K562 (cell line): ENCODE results near the gene MGAT4B.

ENCODE experiments used
- CEBPB ChIP-seq: fragments of 450-650 bp; IDR thresholded peaks from 2 replicates; pipeline ENCODE4 v1.6.1; 2016; ENCODE audit warnings: missing genetic modification characterization, missing compliant biosample characterization
- ETV6 ChIP-seq, 3 experiments: fragments of 150-350 bp in 1 of 3; sonication (generic) in 1 of 3; formaldehyde crosslinking in 1 of 3; IDR thresholded peaks; 2 replicates each; pipeline versions ENCODE4 v1.6.1 to v1.8.0; 2014 to 2022; ENCODE audit warnings: borderline replicate concordance in 2 of 3, low read depth in 2 of 3, antibody characterized with exemption in 1 of 3, low read length in 1 of 3, mild to moderate bottlenecking in 1 of 3, missing genetic modification reagents in 1 of 3
- EZH2 ChIP-seq: IDR thresholded peaks from 2 replicates; pipeline ENCODE4 v1.6.1; 2012; ENCODE audit warnings: low read depth, mild to moderate bottlenecking, inconsistent platforms, low read length, borderline replicate concordance
- FOS ChIP-seq: IDR thresholded peaks from 3 replicates; pipeline ENCODE4 v1.6.1; 2011; ENCODE audit not compliant: insufficient read length; ENCODE audit errors: extremely low read depth
- ILF3 ChIP-seq: fragments of 450-650 bp; IDR thresholded peaks from 2 replicates; pipeline ENCODE4 v1.6.1; 2018; ENCODE audit warnings: antibody characterized with exemption, mild to moderate bottlenecking, moderate library complexity, borderline replicate concordance
- NR0B1 ChIP-seq: fragments of 450-650 bp; IDR thresholded peaks from one replicate; pipeline ENCODE4 v1.6.1; 2018; ENCODE audit warnings: mild to moderate bottlenecking, moderate library complexity; ENCODE audit not compliant: partially characterized antibody
- PKNOX1 ChIP-seq: fragments of 450-650 bp; IDR thresholded peaks from 2 replicates; pipeline ENCODE4 v1.6.1; 2016
- POLR2A ChIP-seq: fragments of 450-650 bp; conservative IDR thresholded peaks from 2 replicates; pipeline ENCODE4 v1.6.1; 2016
- SRSF7 ChIP-seq: fragments of 200-400 bp; formaldehyde crosslinking; optimal IDR thresholded peaks from 2 replicates; pipeline ENCODE3; 2017; ENCODE audit warnings: mild to moderate bottlenecking, low read depth, low read length
- STAG1 ChIP-seq: sonication (generic); formaldehyde crosslinking; IDR thresholded peaks from 2 replicates; pipeline ENCODE4 v1.5.0; 2020; ENCODE audit warnings: missing genetic modification reagents, borderline replicate concordance
- ZBTB43 ChIP-seq: sonication (generic); formaldehyde crosslinking; IDR thresholded peaks from 2 replicates; pipeline ENCODE4 v1.8.0; 2023; ENCODE audit warnings: mild to moderate bottlenecking, missing genetic modification reagents
- ZNF121 ChIP-seq: sonication (generic); formaldehyde crosslinking; conservative IDR thresholded peaks from 2 replicates; pipeline ENCODE4 v1.8.0; 2022; ENCODE audit warnings: missing genetic modification reagents
- ZNF644 ChIP-seq: fragments of 200-800 bp; sonication (Bioruptor generic); IDR thresholded peaks from 2 replicates; pipeline ENCODE4 v1.6.1; 2016; ENCODE audit warnings: low read depth, missing genetic modification characterization, missing compliant biosample characterization
- TF ChIP-seq, protein P1 (sequence below), 3 experiments: IDR thresholded peaks in 2 of 3; conservative IDR thresholded peaks in 1 of 3; 2 replicates each; pipeline ENCODE4 v1.5.1; 2011 to 2012; ENCODE audit warnings: low read length in 3 of 3, mild to moderate bottlenecking in 3 of 3, control low read depth in 2 of 3, improper control_type of control experiment in 1 of 3, inconsistent platforms in 1 of 3, low read depth in 1 of 3, mixed read lengths in 1 of 3, moderate library complexity in 1 of 3; ENCODE audit not compliant: insufficient read depth in 2 of 3

DNA sequence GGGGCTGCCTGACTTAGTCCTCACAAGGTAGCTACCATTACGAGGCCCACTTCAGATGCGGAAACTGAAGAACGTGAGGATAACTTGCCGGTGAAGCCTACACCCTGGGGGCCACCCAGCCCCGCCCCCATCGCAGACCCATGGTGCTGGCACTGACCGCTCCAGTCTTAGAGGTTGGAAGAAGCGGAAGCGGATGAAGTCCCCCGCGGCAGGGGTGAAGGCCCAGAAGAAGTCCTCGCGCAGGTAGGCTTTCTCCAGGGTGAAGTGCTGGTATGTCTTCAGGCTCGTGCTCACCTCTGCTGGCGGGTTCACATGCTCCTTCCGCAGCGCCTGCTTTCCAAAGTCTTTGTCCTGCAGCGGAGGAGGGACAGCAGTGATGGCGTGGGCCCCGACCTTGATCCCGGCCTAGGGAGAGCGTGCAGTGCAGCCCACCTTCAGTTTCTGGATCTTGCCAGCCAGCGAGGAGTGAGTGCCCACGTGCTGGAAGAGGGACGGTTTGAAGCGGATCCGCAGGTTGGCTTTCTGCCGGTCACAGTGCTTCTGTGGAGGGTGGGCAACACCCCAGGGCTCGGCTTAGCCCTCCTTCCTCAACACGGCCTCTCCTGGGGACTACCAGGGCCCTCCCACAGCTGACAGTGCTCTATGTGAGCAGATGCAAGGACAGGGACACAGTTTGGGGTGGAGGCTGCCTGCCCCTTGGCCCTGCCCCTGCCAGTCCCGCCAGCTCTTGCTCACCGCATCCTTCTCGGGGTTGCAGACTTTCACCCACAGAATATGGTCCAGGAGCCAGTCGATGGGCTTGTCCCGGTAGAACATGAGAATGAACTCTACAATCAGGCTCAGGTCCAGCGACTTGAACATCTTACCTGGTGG, 7.7 kb downstream of the MGAT4B start:
- no peak for TF ChIP-seq ETV6 (IDR thresholded peaks at IDR 0.05; ENCODE audit: borderline replicate concordance in 1 of 2, low read depth in 2 of 2, low read length in 1 of 2)
- no peak for TF ChIP-seq ETV6 (CRISPR knock-in tag; IDR thresholded peaks at IDR 0.05; ENCODE audit: borderline replicate concordance)
- TF ChIP-seq POLR2A = no peak
- TF ChIP-seq ZNF644 (tag) = no peak
- TF ChIP-seq STAG1 = no peak
- TF ChIP-seq FOS = no peak
- TF ChIP-seq ZNF121 (CRISPR knock-in tag) = no peak
- no peak for TF ChIP-seq EZH2
- TF ChIP-seq SRSF7 = no peak
- no peak for TF ChIP-seq PKNOX1
- TF ChIP-seq CEBPB (tag) = no peak
- TF ChIP-seq, protein P1, sequence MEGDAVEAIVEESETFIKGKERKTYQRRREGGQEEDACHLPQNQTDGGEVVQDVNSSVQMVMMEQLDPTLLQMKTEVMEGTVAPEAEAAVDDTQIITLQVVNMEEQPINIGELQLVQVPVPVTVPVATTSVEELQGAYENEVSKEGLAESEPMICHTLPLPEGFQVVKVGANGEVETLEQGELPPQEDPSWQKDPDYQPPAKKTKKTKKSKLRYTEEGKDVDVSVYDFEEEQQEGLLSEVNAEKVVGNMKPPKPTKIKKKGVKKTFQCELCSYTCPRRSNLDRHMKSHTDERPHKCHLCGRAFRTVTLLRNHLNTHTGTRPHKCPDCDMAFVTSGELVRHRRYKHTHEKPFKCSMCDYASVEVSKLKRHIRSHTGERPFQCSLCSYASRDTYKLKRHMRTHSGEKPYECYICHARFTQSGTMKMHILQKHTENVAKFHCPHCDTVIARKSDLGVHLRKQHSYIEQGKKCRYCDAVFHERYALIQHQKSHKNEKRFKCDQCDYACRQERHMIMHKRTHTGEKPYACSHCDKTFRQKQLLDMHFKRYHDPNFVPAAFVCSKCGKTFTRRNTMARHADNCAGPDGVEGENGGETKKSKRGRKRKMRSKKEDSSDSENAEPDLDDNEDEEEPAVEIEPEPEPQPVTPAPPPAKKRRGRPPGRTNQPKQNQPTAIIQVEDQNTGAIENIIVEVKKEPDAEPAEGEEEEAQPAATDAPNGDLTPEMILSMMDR (IDR thresholded peaks at IDR 0.05 in 2 of 3, conservative IDR thresholded peaks at IDR 0.05 in 1 of 3; ENCODE audit: insufficient read depth in 2 of 3, low read depth in 1 of 3, low read length in 3 of 3) = no peak
- TF ChIP-seq ILF3 = no peak
- TF ChIP-seq NR0B1 = no peak
- TF ChIP-seq ZBTB43 (CRISPR knock-in tag) = no peak
